HL-60 (cell line): ENCODE results near the gene WDR31.

ENCODE experiments used
- DNase-seq, 2 experiments: peaks; one replicate each; pipeline ENCODE4 v3.0.0-alpha.2; 2010 to 2020; ENCODE audit warnings: low read depth in 1 of 2, low spot score in 1 of 2
- H3K27ac ChIP-seq: fragments of 250-450 bp; sonication (Bioruptor Pico); replicated peaks from 2 replicates; pipeline ENCODE4 v1.5.1; 2020; ENCODE audit warnings: mild to moderate bottlenecking, moderate library complexity
- H3K27me3 ChIP-seq: fragments of 250-450 bp; sonication (Bioruptor Pico); 2 replicates; pipeline ENCODE4 v1.5.1; 2021; ENCODE audit warnings: mild to moderate bottlenecking, moderate library complexity; ENCODE audit not compliant: insufficient read depth, poor library complexity, severe bottlenecking
- H3K4me3 ChIP-seq: replicated peaks from 2 replicates; pipeline ENCODE4 v1.5.1; 2011; ENCODE audit warnings: mild to moderate bottlenecking, control low read depth, low read length; ENCODE audit not compliant: insufficient read depth
- GABPA ChIP-seq: IDR thresholded peaks from 2 replicates; pipeline ENCODE4 v1.6.1; 2012; ENCODE audit warnings: low read depth
- POLR2AphosphoS5 ChIP-seq: IDR thresholded peaks from 2 replicates; pipeline ENCODE4 v1.6.1; 2012; ENCODE audit warnings: low read depth
- REST ChIP-seq: IDR thresholded peaks from 2 replicates; pipeline ENCODE4 v1.6.1; 2012; ENCODE audit warnings: low read depth; ENCODE audit not compliant: insufficient replicate concordance
- SPI1 ChIP-seq: IDR thresholded peaks from 2 replicates; pipeline ENCODE4 v1.6.1; 2012; ENCODE audit warnings: low read depth, mild to moderate bottlenecking, borderline replicate concordance
- TF ChIP-seq, protein P1 (sequence below): IDR thresholded peaks from one replicate; pipeline ENCODE4 v1.5.1; 2011; ENCODE audit warnings: low read length, control low read depth, inconsistent platforms; ENCODE audit not compliant: insufficient read depth

Gene WDR31

GRCh38 chr9:113349445-113350094 is 9.5 kb upstream of the WDR31 start, which contains the start of gene BSPRY:
Gene BSPRY, plus strand, starts transcription at chr9:113349541. Its CDS starts 39 bp downstream, at chr9:113349580.
- TF ChIP-seq POLR2AphosphoS5: no peak
- no peak for TF ChIP-seq SPI1
- TF ChIP-seq, protein P1, sequence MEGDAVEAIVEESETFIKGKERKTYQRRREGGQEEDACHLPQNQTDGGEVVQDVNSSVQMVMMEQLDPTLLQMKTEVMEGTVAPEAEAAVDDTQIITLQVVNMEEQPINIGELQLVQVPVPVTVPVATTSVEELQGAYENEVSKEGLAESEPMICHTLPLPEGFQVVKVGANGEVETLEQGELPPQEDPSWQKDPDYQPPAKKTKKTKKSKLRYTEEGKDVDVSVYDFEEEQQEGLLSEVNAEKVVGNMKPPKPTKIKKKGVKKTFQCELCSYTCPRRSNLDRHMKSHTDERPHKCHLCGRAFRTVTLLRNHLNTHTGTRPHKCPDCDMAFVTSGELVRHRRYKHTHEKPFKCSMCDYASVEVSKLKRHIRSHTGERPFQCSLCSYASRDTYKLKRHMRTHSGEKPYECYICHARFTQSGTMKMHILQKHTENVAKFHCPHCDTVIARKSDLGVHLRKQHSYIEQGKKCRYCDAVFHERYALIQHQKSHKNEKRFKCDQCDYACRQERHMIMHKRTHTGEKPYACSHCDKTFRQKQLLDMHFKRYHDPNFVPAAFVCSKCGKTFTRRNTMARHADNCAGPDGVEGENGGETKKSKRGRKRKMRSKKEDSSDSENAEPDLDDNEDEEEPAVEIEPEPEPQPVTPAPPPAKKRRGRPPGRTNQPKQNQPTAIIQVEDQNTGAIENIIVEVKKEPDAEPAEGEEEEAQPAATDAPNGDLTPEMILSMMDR: no peak
- TF ChIP-seq REST: no peak
- no peak for TF ChIP-seq GABPA
- Histone ChIP-seq H3K27ac (peak within 1 kb of the TSS; percentile 3; the same call in 1 of the 2 replicates), H3K4me3 (peak within 1 kb of the TSS; percentile 51), H3K27me3 (no peaks in the 10 kb centered on the region)
- no peak for DNase-seq

- TF ChIP-seq SPI1: no peak
- TF ChIP-seq POLR2AphosphoS5: no peak
- TF ChIP-seq REST: no peak
- TF ChIP-seq, protein P1: no peak
- TF ChIP-seq GABPA: no peak
- H3K27me3 ChIP-seq: no peaks in the 10 kb centered on the region
- H3K4me3 ChIP-seq: peak overlapping the region; percentile 51; the same call in 1 of the 2 replicates
- DNase-seq: no peak
- no peak overlapping the region for H3K27ac ChIP-seq
These were observed 9.0 kb upstream of the WDR31 start for GRCh38 chr9:113349066-113349444.

DNA sequence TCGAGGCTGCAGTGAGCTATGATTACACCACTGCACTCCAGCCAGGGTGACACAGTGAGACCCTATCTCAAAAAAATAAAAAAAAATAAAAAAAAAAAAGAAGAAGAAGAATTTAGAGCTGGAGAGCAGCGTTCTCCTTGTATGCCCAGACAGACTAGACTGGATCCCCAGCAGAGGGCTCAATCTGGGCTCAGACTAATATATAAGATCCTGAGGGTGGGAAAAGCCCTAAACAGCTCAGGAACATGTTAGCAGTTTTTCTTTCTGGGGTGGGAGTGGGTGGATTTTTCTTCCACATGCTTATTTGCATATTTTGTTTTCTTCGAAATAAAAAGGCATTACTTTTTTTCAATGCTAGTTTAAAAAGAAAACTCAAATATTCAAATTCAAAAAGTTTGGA is 8.4 kb upstream of the WDR31 start:
- H3K27ac ChIP-seq: no peak overlapping the region
- no peak overlapping the region for H3K4me3 ChIP-seq
- no peaks in the 10 kb centered on the region for H3K27me3 ChIP-seq
- TF ChIP-seq SPI1 (no peak), GABPA (no peak), REST (no peak), POLR2AphosphoS5 (no peak)
- TF ChIP-seq, protein P1: no peak
- no peak for DNase-seq
